H9 (cell line): ENCODE data around the gene NOP16. TPM values are rescaled to one million over a fixed set of nuclear protein-coding genes. Genes with fewer than 3 reads are reported as not detected.

Source experiments
- DNase-seq: peaks from one replicate; pipeline ENCODE4 v3.0.0-alpha.2; 2017
- H2AFZ ChIP-seq: one replicate; pipeline ENCODE4 v1.6.1; 2013; ENCODE audit warnings: mild to moderate bottlenecking, low read length, control low read depth, moderate library complexity
- H2AK5ac ChIP-seq: 2 replicates; pipeline ENCODE4 v1.6.1; 2013; ENCODE audit warnings: low read length, control low read depth, mixed read lengths; ENCODE audit not compliant: insufficient read length
- H2BK120ac ChIP-seq: one replicate; pipeline ENCODE4 v1.6.1; 2013; ENCODE audit warnings: low read depth, mild to moderate bottlenecking, low read length, control low read depth, inconsistent platforms; ENCODE audit not compliant: poor library complexity, severe bottlenecking
- H2BK12ac ChIP-seq: 2 replicates; pipeline ENCODE4 v1.6.1; 2013; ENCODE audit warnings: low read length, control low read depth, mixed read lengths, low read depth; ENCODE audit not compliant: insufficient read length
- H2BK15ac ChIP-seq: 2 replicates; pipeline ENCODE4 v1.6.1; 2013; ENCODE audit warnings: low read depth, low read length, control low read depth
- H2BK20ac ChIP-seq: one replicate; pipeline ENCODE4 v1.6.1; 2013; ENCODE audit warnings: low read depth, mild to moderate bottlenecking, low read length, control low read depth, inconsistent platforms; ENCODE audit not compliant: poor library complexity, severe bottlenecking
- H2BK5ac ChIP-seq: 2 replicates; pipeline ENCODE4 v1.6.1; 2013; ENCODE audit warnings: low read length, control low read depth, mixed read lengths; ENCODE audit not compliant: insufficient read length
- H3K14ac ChIP-seq: 2 replicates; pipeline ENCODE4 v1.6.1; 2013; ENCODE audit warnings: low read length, control low read depth; ENCODE audit not compliant: insufficient read depth
- H3K18ac ChIP-seq: 2 replicates; pipeline ENCODE4 v1.6.1; 2013; ENCODE audit warnings: low read depth, mild to moderate bottlenecking, mixed read lengths, low read length, control low read depth; ENCODE audit not compliant: insufficient read length
- H3K23ac ChIP-seq: 2 replicates; pipeline ENCODE4 v1.6.1; 2013; ENCODE audit warnings: low read length, control low read depth, mixed read lengths, low read depth; ENCODE audit not compliant: insufficient read length
- H3K23me2 ChIP-seq: 2 replicates; pipeline ENCODE4 v1.6.1; 2013; ENCODE audit warnings: low read depth, mild to moderate bottlenecking, mixed read lengths, low read length, control low read depth; ENCODE audit not compliant: insufficient read length, poor library complexity, severe bottlenecking
- H3K27ac ChIP-seq: 2 replicates; pipeline ENCODE4 v1.5.1; 2013; ENCODE audit warnings: low read length, control low read depth, mixed read lengths, low read depth; ENCODE audit not compliant: insufficient read length
- H3K27me3 ChIP-seq: 2 replicates; pipeline ENCODE4 v1.6.1; 2013; ENCODE audit warnings: low read length, control low read depth, inconsistent platforms; ENCODE audit not compliant: insufficient read depth
- H3K4ac ChIP-seq: 2 replicates; pipeline ENCODE4 v1.6.1; 2013; ENCODE audit warnings: low read depth, mild to moderate bottlenecking, control low read depth, inconsistent platforms, low read length, moderate library complexity
- H3K4me1 ChIP-seq: 2 replicates; pipeline ENCODE4 v1.6.1; 2013; ENCODE audit warnings: low read length, control low read depth, inconsistent platforms; ENCODE audit not compliant: insufficient read depth
- H3K4me2 ChIP-seq: 2 replicates; pipeline ENCODE4 v1.6.1; 2013; ENCODE audit warnings: low read length, control low read depth, mixed read lengths; ENCODE audit not compliant: insufficient read length, insufficient read depth
- H3K56ac ChIP-seq: 2 replicates; pipeline ENCODE4 v1.6.1; 2013; ENCODE audit warnings: low read depth, mild to moderate bottlenecking, mixed read lengths, low read length, control low read depth; ENCODE audit not compliant: insufficient read length
- H3K79me1 ChIP-seq: 2 replicates; pipeline ENCODE4 v1.6.1; 2013; ENCODE audit warnings: low read depth, mild to moderate bottlenecking, moderate library complexity, low read length, control low read depth, inconsistent platforms; ENCODE audit not compliant: insufficient read depth, poor library complexity, severe bottlenecking
- H3K79me2 ChIP-seq: 2 replicates; pipeline ENCODE4 v1.6.1; 2013; ENCODE audit warnings: low read length, control low read depth, inconsistent platforms; ENCODE audit not compliant: insufficient read depth
- H3K9ac ChIP-seq: 2 replicates; pipeline ENCODE4 v1.6.1; 2013; ENCODE audit warnings: low read length, control low read depth, mixed read lengths; ENCODE audit not compliant: insufficient read length; ENCODE audit errors: extremely low read depth
- H3K9me3 ChIP-seq: one replicate; pipeline ENCODE4 v1.6.1; 2013; ENCODE audit warnings: low read depth, low read length, inconsistent platforms; ENCODE audit not compliant: control insufficient read depth
- H3T11ph ChIP-seq: one replicate; pipeline ENCODE4 v1.6.1; 2013; ENCODE audit warnings: mild to moderate bottlenecking, low read length, control low read depth, inconsistent platforms
- H4K20me1 ChIP-seq: one replicate; pipeline ENCODE4 v1.6.1; 2013; ENCODE audit not compliant: control insufficient read depth, insufficient read length, insufficient read depth
- H4K5ac ChIP-seq: 2 replicates; pipeline ENCODE4 v1.6.1; 2013; ENCODE audit warnings: low read depth, mild to moderate bottlenecking, mixed read lengths, low read length, control low read depth; ENCODE audit not compliant: insufficient read length
- H4K8ac ChIP-seq: replicated peaks from 2 replicates; pipeline ENCODE4 v1.6.1; 2013; ENCODE audit warnings: low read length, control low read depth, mixed read lengths, low read depth; ENCODE audit not compliant: insufficient read length
- H4K91ac ChIP-seq: 2 replicates; pipeline ENCODE4 v1.6.1; 2013; ENCODE audit warnings: low read depth, mild to moderate bottlenecking, moderate library complexity, mixed read lengths, low read length, control low read depth; ENCODE audit not compliant: insufficient read length
- H3K27ac Mint-ChIP-seq, 3 experiments: 2 replicates in 2 of 3; 3 replicates in 1 of 3; pipeline ENCODE4 v1.8.0; 2020 to 2021; ENCODE audit warnings: mixed read lengths in 3 of 3, mild to moderate bottlenecking in 1 of 3, moderate library complexity in 1 of 3
- H3K27me3 Mint-ChIP-seq: 2 replicates; pipeline ENCODE4 v1.8.0; 2021; ENCODE audit warnings: low read depth, mild to moderate bottlenecking, moderate library complexity, mixed read lengths
- H3K36me3 Mint-ChIP-seq, 3 experiments: 2 replicates in 2 of 3; 3 replicates in 1 of 3; pipeline ENCODE4 v1.8.0; 2020 to 2021; ENCODE audit warnings: low read depth in 3 of 3, mixed read lengths in 3 of 3; ENCODE audit not compliant: insufficient read depth in 1 of 3
- H3K4me1 Mint-ChIP-seq, 2 experiments: 2 replicates each; pipeline ENCODE4 v1.8.0; 2020; ENCODE audit warnings: mixed read lengths in 2 of 2
- H3K4me3 Mint-ChIP-seq, 2 experiments: 2 replicates in 1 of 2; 3 replicates in 1 of 2; pipeline ENCODE4 v1.8.0; 2020 to 2021; ENCODE audit warnings: mild to moderate bottlenecking in 2 of 2, mixed read lengths in 2 of 2, moderate library complexity in 1 of 2
- H3K9me3 Mint-ChIP-seq, 2 experiments: 2 replicates in 1 of 2; 3 replicates in 1 of 2; pipeline ENCODE4 v1.8.0; 2020; ENCODE audit warnings: mild to moderate bottlenecking in 2 of 2, mixed read lengths in 2 of 2, moderate library complexity in 1 of 2
- WGBS: extraction: QIAGEN DNeasy Blood & Tissue Kit; methylation state at CpG from one replicate; pipeline ENCODE4 v1.1.7; 2013; ENCODE audit warnings: missing lambda C conversion rate, low lambda C conversion rate, mixed read lengths; ENCODE audit not compliant: insufficient read length; ENCODE audit errors: extremely low coverage; 5-methylcytosine and 5-hydroxymethylcytosine counted together
- total RNA-seq: library from RNA; stranded (reverse); gene quantifications from 2 replicates; pipeline ENCODE4 v1.2.1, GENCODE V29; 2021
- TF ChIP-seq, protein P1 (sequence below): fragments of 200-600 bp; sonication (generic); conservative IDR thresholded peaks from 3 replicates; pipeline ENCODE4 v1.8.0; 2021; ENCODE audit warnings: antibody characterized with exemption, mild to moderate bottlenecking

NOP16 gene
- total RNA-seq, 1 experiment from 2014 or later: 114 TPM

DNA sequence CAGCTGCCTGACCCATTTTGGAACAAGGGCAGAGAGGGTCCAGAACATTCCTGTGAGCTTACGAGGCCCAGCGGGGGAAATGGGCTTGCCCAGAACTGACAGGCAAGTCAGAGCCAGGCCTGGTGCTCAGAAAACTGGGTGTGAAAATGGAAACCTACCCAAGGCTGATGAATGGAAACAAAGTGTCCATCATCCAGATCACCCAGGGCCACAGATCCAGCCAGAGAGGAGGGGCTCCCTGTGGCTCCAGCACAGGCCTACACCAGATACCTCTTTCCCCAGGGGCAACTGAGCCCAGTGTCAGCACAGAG, 24.8 kb upstream of the NOP16 start:
- H4K20me1 ChIP-seq: no peaks in the 10 kb centered on the region
- H3K9ac ChIP-seq: no peak overlapping the region
- H3K27ac ChIP-seq: no peak overlapping the region
- H3K14ac ChIP-seq: no peak overlapping the region
- H4K5ac ChIP-seq: no peak overlapping the region
- H2BK120ac ChIP-seq: no peak overlapping the region
- H3K27me3 ChIP-seq: no peaks in the 10 kb centered on the region; the same call in 1 of the 2 replicates
- no peak overlapping the region for H2BK15ac ChIP-seq
- WGBS: no CpG with 5 or more reads among the region's 2 CpGs
- no peak overlapping the region for H2BK20ac ChIP-seq
- Mint-ChIP-seq H3K36me3 (peaks cover 0 to 11% (median 4%) of the 10 kb centered on the region in 3 experiments; a peak in 4 of 7 replicates), H3K4me3 (no peak overlapping the region), H3K4me1 (peaks cover 6 to 9% of the 10 kb centered on the region in 2 experiments; a peak in 3 of 4 replicates), H3K9me3 (peaks cover 2 to 7% of the 10 kb centered on the region in 2 experiments; a peak in 2 of 5 replicates), H3K27me3 (peaks cover 12% of the 10 kb centered on the region), H3K27ac (no peak overlapping the region)
- peaks cover 5% of the 10 kb centered on the region for H3K23me2 ChIP-seq
- no peaks in the 10 kb centered on the region for H3K4me1 ChIP-seq
- H3K18ac ChIP-seq: no peak overlapping the region
- no peak overlapping the region for H2BK12ac ChIP-seq
- no peaks in the 10 kb centered on the region for H3K79me2 ChIP-seq
- H4K91ac ChIP-seq: no peak overlapping the region
- no peak overlapping the region for H3K4ac ChIP-seq
- no peak overlapping the region for H3K56ac ChIP-seq
- H2AFZ ChIP-seq: no peak overlapping the region
- no peaks in the 10 kb centered on the region for H3K79me1 ChIP-seq
- H3K4me2 ChIP-seq: no peak overlapping the region
- no peaks in the 10 kb centered on the region for H3K9me3 ChIP-seq
- no peak overlapping the region for H4K8ac ChIP-seq
- H2BK5ac ChIP-seq: no peak overlapping the region
- no peak for DNase-seq
- TF ChIP-seq, protein P1, sequence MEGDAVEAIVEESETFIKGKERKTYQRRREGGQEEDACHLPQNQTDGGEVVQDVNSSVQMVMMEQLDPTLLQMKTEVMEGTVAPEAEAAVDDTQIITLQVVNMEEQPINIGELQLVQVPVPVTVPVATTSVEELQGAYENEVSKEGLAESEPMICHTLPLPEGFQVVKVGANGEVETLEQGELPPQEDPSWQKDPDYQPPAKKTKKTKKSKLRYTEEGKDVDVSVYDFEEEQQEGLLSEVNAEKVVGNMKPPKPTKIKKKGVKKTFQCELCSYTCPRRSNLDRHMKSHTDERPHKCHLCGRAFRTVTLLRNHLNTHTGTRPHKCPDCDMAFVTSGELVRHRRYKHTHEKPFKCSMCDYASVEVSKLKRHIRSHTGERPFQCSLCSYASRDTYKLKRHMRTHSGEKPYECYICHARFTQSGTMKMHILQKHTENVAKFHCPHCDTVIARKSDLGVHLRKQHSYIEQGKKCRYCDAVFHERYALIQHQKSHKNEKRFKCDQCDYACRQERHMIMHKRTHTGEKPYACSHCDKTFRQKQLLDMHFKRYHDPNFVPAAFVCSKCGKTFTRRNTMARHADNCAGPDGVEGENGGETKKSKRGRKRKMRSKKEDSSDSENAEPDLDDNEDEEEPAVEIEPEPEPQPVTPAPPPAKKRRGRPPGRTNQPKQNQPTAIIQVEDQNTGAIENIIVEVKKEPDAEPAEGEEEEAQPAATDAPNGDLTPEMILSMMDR: no peak
- H3T11ph ChIP-seq: no peak overlapping the region
- H3K23ac ChIP-seq: no peak overlapping the region
- H2AK5ac ChIP-seq: no peak overlapping the region
